Hypothalamus (tissue), 51 donors: ENCODE measurements around the gene DLGAP4.

ENCODE experiments used
- DNase-seq, 51 donors: peaks; one replicate each; lab custom pipeline; 2025; lab: John Stamatoyannopoulos, UW

The DLGAP4 gene

DNA sequence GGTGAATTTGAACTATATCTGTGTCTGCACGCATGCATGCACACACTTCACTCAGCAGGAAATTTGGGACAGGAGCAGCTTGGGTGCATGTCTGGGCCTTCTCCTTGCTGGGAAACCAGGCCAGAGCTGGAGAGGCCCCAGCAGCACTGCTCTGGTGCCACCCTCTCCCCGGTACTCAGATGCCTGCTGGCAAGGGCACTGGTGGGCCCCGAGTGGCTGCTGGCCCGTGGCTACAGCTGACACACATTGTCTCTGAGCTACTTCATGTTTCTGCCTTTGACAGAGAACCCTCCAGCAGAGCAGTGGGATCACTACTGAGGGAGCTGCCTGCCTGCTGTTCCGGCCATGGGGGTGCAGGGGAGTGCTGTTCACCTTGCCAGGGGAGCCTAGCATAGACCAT lies 37.5 kb downstream of the DLGAP4 start:
- DNase-seq, result no peak

DNA sequence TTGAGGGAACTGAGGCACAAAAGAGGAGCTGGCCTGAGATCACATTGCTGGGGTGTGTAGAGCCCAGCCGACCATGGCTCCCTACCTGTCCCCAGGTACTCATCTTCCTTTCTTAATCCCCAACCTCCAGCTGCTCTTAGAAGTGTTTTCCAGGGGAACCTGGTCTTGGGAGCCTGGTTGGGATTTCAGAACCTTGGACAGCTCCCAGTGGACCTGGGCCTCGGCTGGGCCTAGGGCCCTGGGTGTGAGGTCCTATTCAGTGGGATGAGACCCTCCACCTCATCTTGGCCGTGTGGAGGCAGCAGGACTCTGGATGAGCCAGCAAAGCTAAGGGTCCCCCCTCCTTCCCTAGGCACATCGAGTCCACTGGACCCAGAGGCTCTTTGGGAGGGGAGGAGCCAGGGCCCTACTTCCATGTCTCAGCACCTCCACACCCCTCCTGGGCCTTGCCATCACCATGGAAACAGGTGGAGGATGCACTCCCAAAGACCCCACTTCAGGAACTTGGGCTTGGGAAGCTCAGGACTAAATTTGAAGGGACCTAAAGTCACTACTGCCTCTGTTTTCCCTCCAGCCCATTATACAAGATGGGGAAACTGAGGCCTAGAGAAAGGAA lies 38.5 kb downstream of the DLGAP4 start:
- peak in 1 of 51 donors; percentile 14 for DNase-seq

DNA sequence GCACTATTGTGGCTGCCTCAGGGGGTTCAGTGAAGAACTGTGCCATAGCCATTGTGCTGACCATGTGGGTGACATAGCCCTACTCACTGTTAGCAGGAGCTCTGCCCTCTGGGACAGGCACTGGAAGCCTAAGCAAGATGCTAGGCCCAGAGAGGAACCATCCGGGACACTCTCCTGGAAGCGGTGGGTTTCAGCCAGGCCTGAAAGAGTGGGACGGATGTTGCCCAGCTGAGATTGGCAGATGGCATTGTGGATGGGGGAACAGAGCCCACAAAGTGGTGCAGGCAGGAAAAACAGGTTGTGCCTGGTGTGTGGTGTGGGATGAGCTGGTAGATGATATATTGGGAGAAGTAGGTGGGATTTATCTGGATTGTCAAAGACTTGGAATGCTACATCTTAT lies 40.1 kb downstream of the DLGAP4 start:
- DNase-seq, result peak in 1 of 51 donors; percentile 17

DNA sequence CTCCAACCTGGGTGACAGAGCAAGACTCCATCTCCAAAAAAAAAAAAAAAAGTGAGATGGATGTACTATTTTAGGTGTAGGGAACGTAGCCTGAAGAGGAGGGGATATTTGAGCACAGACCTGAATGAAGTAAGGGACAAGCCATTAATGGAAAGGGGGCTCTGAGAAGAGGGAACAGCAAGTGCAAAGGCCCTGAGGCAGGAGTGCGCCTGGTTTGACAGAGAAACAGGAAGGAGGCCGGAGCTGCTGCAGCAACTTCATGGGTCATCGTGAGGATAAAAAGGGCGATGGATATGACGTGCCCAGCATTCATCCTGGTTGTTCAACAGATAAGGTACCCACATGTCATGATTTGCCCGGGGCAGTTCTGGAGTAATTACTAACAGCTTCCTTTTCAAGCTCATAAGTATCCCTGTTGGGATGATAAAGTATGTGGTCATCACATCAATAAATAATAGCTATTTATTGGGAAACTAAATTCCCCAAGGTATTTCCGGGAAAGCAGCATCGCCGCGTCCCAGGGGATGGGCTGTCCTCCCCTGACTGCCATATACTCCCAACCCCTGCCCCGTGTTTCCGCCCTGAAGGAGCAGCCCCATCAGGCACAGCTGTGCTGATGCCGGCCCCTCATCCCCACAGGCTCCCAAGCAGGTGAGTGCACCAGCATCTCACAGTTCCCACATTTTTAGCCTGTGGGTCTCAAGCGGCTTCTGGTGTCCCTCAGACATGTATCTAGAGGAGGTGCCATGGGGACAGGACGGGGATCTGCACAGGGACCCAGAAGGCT lies 43.4 kb downstream of the DLGAP4 start:
- DNase-seq, result no peak

DNA sequence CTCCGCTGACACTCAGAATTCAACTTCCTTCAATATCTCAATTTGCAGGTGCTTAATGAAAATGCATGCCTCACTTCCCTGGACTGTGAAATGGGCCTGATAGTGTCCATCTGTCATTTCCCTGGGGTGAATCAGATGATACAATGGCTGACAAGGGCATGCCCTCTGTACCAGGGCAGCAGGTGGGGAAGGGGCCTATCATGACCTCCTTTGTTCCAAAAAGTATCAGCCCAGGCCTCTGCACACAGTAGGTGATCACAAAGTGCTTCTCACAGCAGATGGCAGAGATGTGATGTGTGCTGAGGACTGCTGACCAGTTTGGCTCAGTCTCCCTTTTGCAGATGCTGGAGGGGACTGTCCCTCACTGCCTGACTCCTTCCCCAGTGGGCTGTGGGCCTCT lies 44.3 kb downstream of the DLGAP4 start:
- DNase-seq, result no peak

DNA sequence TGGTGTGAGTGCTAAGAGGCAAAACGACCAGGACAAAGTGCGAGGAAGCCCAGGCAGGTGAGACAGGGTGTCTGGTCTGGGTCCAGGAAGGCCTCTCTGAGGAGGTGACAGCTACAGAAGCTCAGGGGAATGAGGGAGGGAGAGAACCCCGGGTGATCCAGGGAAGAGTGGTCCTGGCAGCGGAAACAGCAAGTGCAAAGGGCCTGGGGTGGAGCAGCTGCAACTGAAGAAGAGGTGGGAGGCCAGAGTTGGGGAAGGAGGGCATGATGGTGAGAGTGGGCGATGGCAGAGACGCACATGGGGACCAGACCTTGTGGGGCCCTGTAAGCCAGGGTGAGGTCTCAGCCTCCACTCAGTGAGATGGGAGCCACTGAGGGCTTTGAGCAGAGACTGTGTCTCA lies 45.8 kb downstream of the DLGAP4 start:
- no peak for DNase-seq

DNA sequence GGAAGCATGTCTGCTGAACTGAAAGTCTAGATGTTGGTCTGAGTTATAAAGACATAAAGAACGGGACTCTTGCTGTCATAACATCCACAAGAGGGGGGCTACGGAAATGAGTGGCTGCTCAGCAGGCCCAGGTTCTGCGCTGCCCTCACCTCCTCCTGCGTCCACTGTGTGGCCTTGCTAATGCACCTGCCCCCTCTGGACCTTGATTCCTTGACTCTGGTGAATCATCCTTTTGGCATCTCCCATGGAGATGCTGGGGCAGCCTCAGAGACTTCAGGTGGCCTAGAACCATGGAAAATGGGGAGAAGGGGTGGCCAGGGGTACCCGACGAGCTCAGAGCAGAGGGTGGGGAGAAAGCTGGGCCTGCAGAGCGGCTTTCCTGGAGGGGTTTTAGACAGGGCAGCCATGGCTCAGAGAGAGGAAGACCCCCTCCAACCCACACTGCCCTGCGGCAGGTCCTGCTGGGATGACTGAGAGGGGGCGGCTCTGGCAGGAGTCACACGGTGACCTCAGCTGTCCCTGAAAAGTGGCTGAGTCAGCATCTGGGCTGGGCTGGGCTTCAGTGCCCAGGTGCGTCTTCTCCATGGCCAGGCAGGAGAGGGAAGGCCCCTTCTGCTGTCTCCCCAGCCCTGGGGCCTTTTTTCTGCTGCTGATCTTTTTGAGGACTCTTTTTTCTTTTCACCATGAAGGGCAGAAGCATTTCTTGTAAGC lies 46.9 kb downstream of the DLGAP4 start:
- DNase-seq, result no peak

DNA sequence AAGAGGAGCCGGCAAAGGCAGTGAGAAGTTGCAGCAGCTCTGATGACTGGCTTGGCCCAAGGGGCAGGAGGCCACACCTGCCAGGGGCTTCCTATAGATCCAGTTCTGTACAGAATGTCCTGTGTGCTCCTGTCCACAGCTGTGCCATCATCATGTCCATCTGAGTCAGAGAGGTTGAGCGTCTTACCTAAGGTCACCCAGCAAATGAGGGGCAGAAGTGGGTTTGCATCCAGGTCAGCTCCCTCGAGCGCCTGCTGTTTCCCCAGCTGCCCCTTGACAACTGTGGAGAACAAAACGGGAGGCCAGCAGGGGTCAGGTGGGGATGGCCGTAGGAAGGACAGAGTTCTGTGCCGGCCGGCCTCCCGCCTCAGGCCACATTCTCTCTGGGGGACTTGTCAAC lies 47.6 kb downstream of the DLGAP4 start:
- no peak for DNase-seq

DNA sequence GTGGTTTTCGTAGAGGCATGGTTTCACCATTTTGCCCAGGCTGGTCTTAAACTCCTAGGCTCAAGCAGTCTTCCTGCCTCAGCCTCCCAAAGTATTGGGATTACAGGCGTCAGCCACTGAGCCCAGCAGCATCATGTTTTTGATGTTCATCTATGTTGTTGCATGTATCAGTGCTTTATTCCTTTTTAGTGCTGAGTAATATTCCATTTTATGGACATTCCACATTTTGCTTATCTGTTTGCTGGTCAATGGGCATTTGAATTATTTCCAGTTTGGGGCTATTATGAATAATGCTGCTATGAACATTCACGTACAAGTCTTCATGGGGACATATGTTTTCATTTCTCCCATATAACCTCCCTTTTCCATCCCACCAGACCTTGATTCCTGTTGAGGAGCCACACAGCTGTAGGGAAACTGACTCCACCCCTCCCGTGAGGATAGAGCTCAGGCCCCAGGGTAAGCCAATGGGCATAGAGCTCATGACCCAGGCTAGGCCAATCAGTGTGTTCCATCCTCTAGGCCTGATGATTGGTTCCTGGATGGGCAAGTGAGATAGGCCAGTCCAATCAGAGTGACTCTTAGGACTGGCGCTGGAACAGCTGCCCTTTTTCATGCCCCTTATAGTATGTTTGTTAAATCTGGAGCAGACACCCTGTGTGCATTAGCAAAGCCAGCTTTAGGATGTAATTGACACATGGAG lies 49.5 kb downstream of the DLGAP4 start:
- DNase-seq, result no peak

DNA sequence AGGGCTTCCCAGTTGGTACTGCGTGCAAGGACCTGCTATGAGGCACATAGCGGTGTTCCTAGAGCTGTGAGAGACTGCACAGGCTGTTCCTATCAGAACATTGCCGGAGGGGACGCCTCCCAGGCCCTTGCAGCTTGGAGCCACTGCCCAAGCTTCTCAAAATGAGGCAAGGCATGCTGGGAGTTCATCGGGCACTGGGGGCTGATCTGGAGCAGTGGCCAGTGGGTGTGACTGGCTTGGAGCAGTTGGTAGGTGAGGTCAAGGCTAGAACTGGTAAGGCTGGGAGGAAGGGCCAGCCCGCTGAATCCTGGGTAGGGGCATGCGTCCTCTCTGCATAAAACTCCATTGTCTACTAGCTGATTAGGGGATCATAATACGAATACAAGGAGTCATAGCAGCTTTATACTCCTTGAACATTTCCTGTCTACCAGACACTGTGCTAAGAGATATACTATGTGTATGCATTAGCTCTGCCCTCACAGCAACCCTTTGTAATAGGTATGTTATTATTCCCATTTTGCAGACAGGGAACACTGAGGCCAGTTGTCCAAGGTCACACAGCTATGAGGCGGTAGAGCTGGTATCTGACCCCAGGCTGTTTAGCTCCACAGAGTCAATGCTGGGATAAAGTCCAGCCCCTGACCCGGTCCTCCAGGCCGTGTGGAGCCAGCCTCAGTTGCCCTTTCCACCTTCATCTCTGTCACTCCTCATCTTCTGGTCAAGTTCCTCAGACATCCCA lies 53.7 kb downstream of the DLGAP4 start:
- no peak for DNase-seq

DNA sequence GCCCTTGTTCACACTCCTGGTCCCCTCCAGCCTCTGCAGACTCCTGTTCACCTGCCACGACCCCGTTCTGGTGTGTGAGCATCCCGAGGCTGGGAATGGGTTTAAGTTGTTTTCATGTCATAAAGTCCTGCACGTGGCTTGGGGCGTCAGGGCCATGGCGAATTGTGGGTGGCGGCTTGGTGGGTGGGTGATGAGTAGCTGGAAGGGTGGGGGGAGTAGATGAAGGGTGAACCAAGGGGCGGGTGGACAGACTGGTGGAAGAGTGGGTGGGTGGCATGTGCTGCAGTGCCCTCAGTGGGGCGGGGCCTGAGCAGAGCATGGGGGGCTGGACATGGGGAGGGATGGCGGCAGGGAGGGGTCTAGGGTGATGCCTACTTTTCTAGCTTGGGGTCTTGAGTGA lies 54.3 kb downstream of the DLGAP4 start:
- no peak for DNase-seq

DNA sequence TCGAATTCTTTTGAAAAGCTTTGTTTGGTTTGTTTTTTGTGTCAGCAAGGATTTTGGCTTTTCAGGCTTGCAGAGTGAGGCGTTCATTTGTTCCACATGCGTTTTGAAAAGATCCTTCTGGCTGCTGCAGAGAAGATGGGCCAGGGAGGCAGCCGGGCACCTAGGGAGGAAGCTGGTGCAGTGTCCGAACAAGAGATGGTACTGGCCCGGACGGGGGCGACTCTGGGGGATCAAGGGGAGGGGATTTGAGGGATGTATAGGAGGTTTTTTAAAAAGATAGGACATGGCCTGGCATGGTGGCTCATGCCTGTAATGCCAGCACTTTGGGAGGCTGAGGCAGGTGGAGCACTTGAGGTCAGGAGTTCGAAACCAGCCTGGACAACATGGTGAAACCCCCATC lies 55.3 kb downstream of the DLGAP4 start:
- DNase-seq, result no peak

DNA sequence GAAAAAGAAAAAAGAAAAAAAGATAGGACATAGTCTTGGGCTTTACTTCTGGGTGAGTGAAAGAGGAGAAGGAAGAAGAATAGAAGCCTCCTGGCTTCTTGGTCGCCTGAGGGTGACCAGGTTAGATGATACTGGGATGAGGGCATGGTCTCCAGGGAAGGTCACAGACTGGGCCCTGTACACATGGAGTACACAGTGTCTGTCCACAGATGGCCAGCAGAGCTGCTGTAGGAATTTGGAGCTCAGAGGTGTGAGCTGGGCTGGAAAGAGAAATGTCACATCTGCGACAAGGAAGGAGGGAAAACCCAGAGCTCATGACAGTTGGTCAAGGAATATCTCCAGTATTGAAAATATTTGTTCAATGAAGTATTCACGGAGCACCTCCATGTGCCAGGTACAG lies 56.1 kb downstream of the DLGAP4 start:
- no peak for DNase-seq

DNA sequence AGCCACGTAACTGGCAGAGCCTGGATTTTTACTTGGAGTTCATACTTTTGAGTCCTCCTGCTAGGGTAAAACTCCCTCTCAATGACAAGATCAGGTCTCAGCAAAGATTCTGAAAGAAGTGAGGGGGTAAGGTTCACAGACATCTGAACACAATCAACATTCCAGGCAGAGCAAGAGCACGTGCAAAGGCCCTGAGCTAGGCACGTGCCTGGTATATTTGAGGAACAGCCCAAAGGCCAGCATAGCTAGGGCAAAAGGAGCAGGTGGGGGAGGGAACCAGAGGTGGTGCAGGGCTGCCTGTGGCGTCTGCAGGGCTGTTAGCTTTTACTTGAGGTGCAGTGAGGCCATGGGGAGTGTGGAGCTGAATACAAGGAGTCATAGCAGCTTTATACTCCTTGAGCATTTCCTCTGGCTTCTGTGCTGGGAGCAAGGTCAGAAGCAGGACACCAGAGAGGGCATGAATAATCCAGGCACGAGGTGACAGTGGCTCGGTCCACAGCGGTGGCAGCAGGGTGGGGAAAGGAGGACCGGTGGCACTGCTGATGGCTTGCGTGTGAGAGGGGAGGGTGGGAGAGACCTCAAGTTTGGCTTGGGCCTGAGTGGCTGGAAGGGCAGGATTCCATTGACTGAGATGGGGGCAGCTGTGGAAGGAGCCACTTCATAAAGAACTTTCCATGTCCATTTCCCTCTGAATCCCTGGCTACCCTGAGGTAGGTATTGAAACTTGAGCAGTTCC lies 57.0 kb downstream of the DLGAP4 start:
- no peak for DNase-seq

DNA sequence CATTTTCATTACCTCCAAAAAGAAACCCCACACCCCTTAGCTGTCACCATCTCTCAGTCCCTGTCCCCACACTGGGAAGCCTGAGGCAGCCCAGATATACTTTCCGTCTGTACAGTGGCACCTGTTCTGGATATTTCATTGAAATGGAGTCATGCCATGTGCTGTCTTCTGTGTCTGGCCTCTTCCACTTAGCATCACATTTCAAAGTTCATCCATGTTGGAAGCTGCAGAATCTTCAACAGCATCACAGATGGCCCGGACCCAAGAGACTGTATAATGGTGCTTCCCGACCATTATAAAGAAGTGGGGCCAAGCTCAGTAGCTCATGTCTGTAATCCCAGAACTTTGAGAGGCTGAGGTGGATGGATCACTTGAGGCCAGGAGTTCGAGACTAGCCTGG lies 58.4 kb downstream of the DLGAP4 start:
- DNase-seq, result no peak

DNA sequence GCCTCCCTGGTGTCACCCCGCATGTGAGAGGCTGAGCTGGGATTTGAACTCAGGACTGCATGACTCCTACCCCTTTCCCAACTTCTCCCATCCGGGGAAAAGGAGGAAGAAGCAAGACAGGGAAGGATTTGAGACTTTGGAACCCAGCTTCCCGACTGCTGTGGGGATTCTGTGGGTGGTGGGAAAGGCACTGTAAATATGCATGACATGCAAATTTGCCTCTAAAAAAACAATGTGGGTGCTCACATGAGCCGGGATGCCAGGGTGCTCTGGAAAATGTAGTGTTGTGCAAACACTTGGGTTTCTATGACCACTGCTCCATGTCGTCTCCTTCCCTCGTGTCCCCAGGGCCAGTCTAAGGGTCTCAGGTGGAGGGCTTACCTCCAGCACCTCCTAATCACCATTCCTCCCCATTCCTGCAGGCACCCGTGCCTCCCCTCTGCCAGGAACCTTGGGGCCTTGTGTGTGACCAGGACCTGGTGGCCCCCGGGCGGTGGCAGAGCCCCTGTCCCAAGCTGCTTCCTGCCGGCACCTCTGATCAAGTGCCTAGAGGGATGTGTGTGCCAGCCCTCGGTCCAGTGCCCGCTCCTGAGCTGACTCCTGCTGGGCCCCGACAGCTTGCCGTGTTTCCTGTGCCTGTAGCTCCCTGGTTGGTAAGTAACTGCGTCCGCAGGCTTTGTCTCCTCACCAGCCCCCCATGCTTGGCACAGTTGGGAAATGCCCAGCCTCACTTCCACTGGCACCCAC lies 60.7 kb downstream of the DLGAP4 start:
- no peak for DNase-seq

DNA sequence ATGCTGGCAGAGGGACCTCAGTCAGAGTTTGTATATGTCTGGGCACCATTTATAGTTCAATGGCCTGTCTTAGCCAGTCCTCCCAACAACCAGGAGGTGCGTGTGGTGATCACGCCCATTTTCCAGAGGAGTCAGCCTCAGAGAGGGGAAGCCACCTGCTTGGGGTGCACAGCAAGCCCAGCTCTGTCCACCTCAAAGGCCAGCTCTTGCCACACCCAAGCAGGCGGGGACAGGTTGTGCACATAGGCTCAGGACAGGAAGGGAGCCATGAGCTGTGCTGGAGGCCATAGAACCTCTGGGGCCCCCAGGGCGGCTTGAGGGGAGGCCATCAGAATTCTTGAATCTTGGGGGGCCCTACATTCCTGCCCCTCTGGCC lies 61.2 kb downstream of the DLGAP4 start:
- DNase-seq, result no peak

DNA sequence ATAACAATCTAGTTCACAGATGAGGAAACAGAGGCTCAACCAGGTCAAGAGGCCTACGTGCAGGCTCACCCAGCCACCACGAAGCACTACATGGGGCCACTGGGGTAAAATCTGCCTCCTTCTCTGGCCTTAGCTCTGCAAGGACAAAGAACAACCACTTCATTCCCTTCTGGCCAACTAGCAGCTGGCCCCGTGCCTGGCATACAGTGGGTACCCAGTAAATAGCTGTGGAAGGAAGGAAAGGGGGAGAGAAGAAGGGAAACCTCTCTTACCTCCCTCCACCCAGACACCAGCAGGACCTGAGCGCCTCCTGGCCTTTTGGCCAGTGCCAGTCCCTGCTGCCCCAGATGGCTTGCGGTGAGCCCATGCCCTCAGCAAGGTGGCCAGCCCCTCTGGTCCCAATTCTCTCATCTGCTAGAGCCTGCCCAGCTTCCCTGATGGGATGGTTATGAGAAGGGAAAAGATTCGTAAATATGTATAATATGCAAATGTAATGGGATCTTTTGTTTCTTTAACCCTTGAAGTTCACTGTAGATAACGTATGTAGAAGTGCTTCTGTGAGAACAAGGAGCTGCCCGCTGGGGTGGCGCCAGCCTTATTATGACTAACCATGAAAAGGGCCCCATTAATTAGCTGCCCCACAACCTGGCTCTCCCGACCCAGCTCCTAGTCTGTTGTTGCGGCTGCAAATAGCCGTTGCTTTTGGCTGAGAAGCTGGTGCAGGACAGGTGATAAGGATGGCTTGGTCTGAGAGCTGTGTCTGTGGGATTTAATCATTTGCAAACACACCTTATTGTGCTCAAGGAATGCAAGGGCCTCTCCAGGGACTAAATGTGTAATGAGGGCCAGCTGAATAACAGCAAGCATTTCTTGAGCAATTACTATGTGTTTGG lies 62.0 kb downstream of the DLGAP4 start:
- DNase-seq, result peak in 14 of 51 donors; percentile 4 to 29 (median 16)
